Colonic mucosa (tissue), 4 donors: Measurements from ENCODE around the gene CORO7. TPM values are rescaled to one million over a fixed set of nuclear protein-coding genes. Genes with fewer than 3 reads are reported as not detected.
A peak's percentile ranks its signal among the peaks of the same experiment; 100 is the strongest.
"Not testable (repeated sequence)": the region's sequence is repeated elsewhere in the genome, so short reads cannot be mapped to it uniquely, and the experiment has no call there.

Experiments used
- DNase-seq: peaks from one replicate; pipeline ENCODE4 v3.0.0-alpha.2; 2020
- H3K27ac ChIP-seq: fragments of 200-600 bp; one replicate; pipeline ENCODE4 v1.8.0; 2021
- H3K27me3 ChIP-seq: fragments of 200-600 bp; one replicate; pipeline ENCODE4 v1.8.0; 2021
- H3K36me3 ChIP-seq: fragments of 200-600 bp; one replicate; pipeline ENCODE4 v1.8.0; 2021
- H3K4me1 ChIP-seq: fragments of 200-600 bp; one replicate; pipeline ENCODE4 v1.8.0; 2021; ENCODE audit warnings: mild to moderate bottlenecking
- H3K4me3 ChIP-seq: fragments of 200-600 bp; one replicate; pipeline ENCODE4 v1.8.0; 2021
- H3K9ac ChIP-seq, 2 donors: one replicate each; pipeline ENCODE4 v1.7.0; 2013; ENCODE audit warnings: control low read depth in 2 of 2, low read depth in 2 of 2, low read length in 2 of 2
- H3K9me3 ChIP-seq: fragments of 200-600 bp; one replicate; pipeline ENCODE4 v1.8.0; 2021
- intact Hi-C: fragments of 100-400 bp; cut with DNase I; formaldehyde crosslinking; loops from one replicate; pipeline ENCODE4 v1.14.1; 2022
- total RNA-seq, 2 donors: library from RNA; stranded (reverse); fragmentation: NEBNext Ultra II Directional in 1 of 2; extraction: Animal tissue kit (Norgen Biotek cat#: 25700) in 1 of 2; gene quantifications; one replicate each; pipeline ENCODE4 v1.2.1, GENCODE V29; 2021
- TF ChIP-seq, protein P1 (sequence below): fragments of 200-600 bp; IDR thresholded peaks from one replicate; pipeline ENCODE4 v1.8.0; 2022; ENCODE audit warnings: antibody characterized with exemption, mild to moderate bottlenecking
- donor health status: healthy.
- donor health status: DM: no; HTN: no; CAD: no.
- donor health status: DM: no; HTN: no; CAD: no.

CORO7 gene
- total RNA-seq, 2 donors from 2014 or later: 37.2 to 55.9 TPM

DNA sequence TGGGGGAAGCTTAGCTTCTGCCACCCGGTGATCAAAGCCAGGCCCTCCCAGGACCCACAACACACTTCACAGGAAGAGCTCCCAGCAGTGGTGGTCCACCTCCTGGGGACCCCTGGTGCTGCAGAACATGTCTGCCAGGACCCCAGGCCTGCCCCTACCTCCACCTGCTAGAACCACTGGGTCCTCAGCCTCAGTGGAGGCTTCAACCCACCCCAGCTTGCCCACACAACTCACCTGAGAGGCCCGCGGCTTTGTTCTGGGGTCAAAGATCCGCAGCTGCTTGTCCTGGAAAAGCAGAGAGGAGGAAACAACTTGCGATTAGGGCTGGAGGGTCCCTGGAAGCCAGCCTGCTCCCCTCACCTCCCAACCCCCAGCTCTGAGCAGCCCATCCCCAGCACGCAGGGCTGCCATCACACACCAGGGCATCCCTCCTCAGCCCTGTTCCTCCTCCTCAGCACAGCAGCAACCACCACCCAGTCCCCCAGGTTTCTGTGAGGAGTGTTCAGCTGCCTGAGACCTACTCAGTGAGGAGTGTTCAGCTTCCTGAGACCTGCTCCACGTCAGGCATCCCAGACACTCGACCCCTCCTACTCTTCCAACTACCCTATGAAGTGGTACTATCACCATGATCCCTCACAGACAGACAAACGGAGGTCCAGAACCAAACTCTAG is 21.2 kb downstream of the CORO7 start:
- no peaks in the 10 kb centered on the region for H3K9me3 ChIP-seq
- no peak overlapping the region for H3K4me3 ChIP-seq
- TF ChIP-seq, protein P1, sequence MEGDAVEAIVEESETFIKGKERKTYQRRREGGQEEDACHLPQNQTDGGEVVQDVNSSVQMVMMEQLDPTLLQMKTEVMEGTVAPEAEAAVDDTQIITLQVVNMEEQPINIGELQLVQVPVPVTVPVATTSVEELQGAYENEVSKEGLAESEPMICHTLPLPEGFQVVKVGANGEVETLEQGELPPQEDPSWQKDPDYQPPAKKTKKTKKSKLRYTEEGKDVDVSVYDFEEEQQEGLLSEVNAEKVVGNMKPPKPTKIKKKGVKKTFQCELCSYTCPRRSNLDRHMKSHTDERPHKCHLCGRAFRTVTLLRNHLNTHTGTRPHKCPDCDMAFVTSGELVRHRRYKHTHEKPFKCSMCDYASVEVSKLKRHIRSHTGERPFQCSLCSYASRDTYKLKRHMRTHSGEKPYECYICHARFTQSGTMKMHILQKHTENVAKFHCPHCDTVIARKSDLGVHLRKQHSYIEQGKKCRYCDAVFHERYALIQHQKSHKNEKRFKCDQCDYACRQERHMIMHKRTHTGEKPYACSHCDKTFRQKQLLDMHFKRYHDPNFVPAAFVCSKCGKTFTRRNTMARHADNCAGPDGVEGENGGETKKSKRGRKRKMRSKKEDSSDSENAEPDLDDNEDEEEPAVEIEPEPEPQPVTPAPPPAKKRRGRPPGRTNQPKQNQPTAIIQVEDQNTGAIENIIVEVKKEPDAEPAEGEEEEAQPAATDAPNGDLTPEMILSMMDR: no peak
- H3K36me3 ChIP-seq: no peaks in the 10 kb centered on the region
- DNase-seq: no peak
- no peaks in the 10 kb centered on the region for H3K27me3 ChIP-seq
- no peaks in the 10 kb centered on the region for H3K4me1 ChIP-seq
- no peak overlapping the region for H3K27ac ChIP-seq
- no peak overlapping the region for H3K9ac ChIP-seq
- intact Hi-C loops: no loop called here

GRCh38 chr16:4393850-4394249 is 22.5 kb downstream of the CORO7 start:
- H3K27ac ChIP-seq: not testable (repeated sequence)

DNA sequence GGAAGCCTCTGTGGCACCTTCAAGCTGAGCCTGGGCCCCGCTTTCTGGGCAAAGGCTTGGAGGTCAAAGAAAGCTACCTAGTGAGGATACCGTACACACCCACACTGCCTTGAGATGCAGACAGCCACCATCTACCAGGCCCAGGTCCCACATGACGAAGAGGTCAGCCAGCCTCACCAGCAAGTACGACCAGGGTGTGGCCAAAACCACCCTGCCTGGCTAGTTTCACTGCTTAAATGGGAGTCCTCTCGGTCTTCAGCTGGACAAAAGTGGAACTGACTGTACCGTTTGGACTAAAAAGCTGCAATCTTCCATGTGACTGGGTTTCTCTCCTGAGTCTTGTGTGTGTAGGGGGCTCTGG is 23.2 kb downstream of the CORO7 start:
- Histone ChIP-seq H3K9ac (peak overlapping the region in 1 of 2 donors; percentile 19), H3K4me3 (no peak overlapping the region), H3K27ac (no peak overlapping the region), H3K36me3 (no peaks in the 10 kb centered on the region), H3K9me3 (no peaks in the 10 kb centered on the region), H3K27me3 (no peaks in the 10 kb centered on the region), H3K4me1 (no peaks in the 10 kb centered on the region)
- TF ChIP-seq, protein P1: no peak
- no peak for DNase-seq
- intact Hi-C loops: no loop called here

More at GRCh38 chr16:4393850-4394249, 22.5 kb downstream of the CORO7 start:
- H3K27me3 ChIP-seq, H3K9ac ChIP-seq, DNase-seq, intact Hi-C loops, H3K9me3 ChIP-seq, H3K4me3 ChIP-seq, H3K4me1 ChIP-seq, H3K36me3 ChIP-seq: not testable (repeated sequence)

- intact Hi-C loops: no loop called here
- no peaks in the 10 kb centered on the region for H3K9me3 ChIP-seq
- H3K4me3 ChIP-seq: no peak overlapping the region
- no peak overlapping the region for H3K27ac ChIP-seq
- no peaks in the 10 kb centered on the region for H3K27me3 ChIP-seq
- no peaks in the 10 kb centered on the region for H3K36me3 ChIP-seq
- H3K4me1 ChIP-seq: no peaks in the 10 kb centered on the region
- peak overlapping the region in 1 of 2 donors; percentile 19 for H3K9ac ChIP-seq
- TF ChIP-seq, protein P1: no peak
- DNase-seq: no peak
Measured at GRCh38 chr16:4392382-4393239, 23.8 kb downstream of the CORO7 start.

- TF ChIP-seq, protein P1: no peak
- no peak overlapping the region for H3K4me3 ChIP-seq
- H3K9ac ChIP-seq: no peak overlapping the region
- H3K27me3 ChIP-seq: no peaks in the 10 kb centered on the region
- DNase-seq: no peak
- no peaks in the 10 kb centered on the region for H3K4me1 ChIP-seq
- intact Hi-C loops: no loop called here
- no peaks in the 10 kb centered on the region for H3K9me3 ChIP-seq
- no peaks in the 10 kb centered on the region for H3K36me3 ChIP-seq
- no peak overlapping the region for H3K27ac ChIP-seq
Measured at GRCh38 chr16:4391631-4392381, 24.6 kb downstream of the CORO7 start.
